A549 (cell line): Measurements from ENCODE around the gene TIE1.

Experiments
- CBX2 ChIP-seq: fragments of 200-600 bp; sonication (generic); IDR thresholded peaks from 2 replicates; pipeline ENCODE4 v1.6.1; 2016; ENCODE audit warnings: low read depth, mild to moderate bottlenecking, borderline replicate concordance
- CEBPB ChIP-seq, 2 experiments: fragments of >200 bp in 1 of 2; sonication (Bioruptor Twin) in 1 of 2; formaldehyde crosslinking in 1 of 2; IDR thresholded peaks; 2 replicates each; pipeline ENCODE4 v1.6.1; 2012 to 2016
- CHD2 ChIP-seq: fragments of 150-350 bp; IDR thresholded peaks from 2 replicates; pipeline ENCODE4 v1.6.1; 2014; ENCODE audit warnings: low read length; ENCODE audit not compliant: partially characterized antibody
- EP300 ChIP-seq, 2 experiments: fragments of >200 bp; sonication (Bioruptor Twin); formaldehyde crosslinking; IDR thresholded peaks; 2 replicates in 1 of 2; 3 replicates in 1 of 2; pipeline ENCODE4 v1.6.1; 2016 to 2017
- MAFK ChIP-seq: fragments of 450-650 bp; IDR thresholded peaks from 2 replicates; pipeline ENCODE4 v1.6.1; 2014; ENCODE audit not compliant: partially characterized antibody
- PHF8 ChIP-seq: fragments of 200-600 bp; sonication (generic); IDR thresholded peaks from 2 replicates; pipeline ENCODE4 v1.6.1; 2016; ENCODE audit warnings: low read depth, mild to moderate bottlenecking, antibody characterized with exemption, moderate library complexity, borderline replicate concordance
- POLR2A ChIP-seq: IDR thresholded peaks from 2 replicates; pipeline ENCODE4 v1.6.1; 2012; ENCODE audit warnings: mild to moderate bottlenecking, low read length
- RAD21 ChIP-seq, 2 experiments: fragments of >200 bp in 1 of 2; sonication (Bioruptor Twin) in 1 of 2; formaldehyde crosslinking in 1 of 2; IDR thresholded peaks in 1 of 2; conservative IDR thresholded peaks in 1 of 2; 2 replicates in 1 of 2; 3 replicates in 1 of 2; pipeline ENCODE4 v1.6.1; 2012 to 2018; ENCODE audit warnings: inconsistent platforms in 1 of 2
- RARB ChIP-seq: fragments of 250-450 bp; sonication (Bioruptor Pico); IDR thresholded peaks from 2 replicates; pipeline ENCODE4 v1.8.0; 2021; ENCODE audit warnings: mild to moderate bottlenecking, moderate library complexity
- RFX5 ChIP-seq: fragments of 450-650 bp; IDR thresholded peaks from 2 replicates; pipeline ENCODE4 v1.7.1; 2014; ENCODE audit warnings: antibody characterized with exemption, mild to moderate bottlenecking, moderate library complexity
- SREBF2 ChIP-seq: fragments of 450-650 bp; IDR thresholded peaks from 2 replicates; pipeline ENCODE4 v1.6.1; 2014; ENCODE audit warnings: mild to moderate bottlenecking, moderate library complexity
- TF ChIP-seq, protein P1 (sequence below): fragments of >200 bp; sonication (Bioruptor Twin); formaldehyde crosslinking; IDR thresholded peaks from 3 replicates; pipeline ENCODE4 v1.5.1; 2016

DNA sequence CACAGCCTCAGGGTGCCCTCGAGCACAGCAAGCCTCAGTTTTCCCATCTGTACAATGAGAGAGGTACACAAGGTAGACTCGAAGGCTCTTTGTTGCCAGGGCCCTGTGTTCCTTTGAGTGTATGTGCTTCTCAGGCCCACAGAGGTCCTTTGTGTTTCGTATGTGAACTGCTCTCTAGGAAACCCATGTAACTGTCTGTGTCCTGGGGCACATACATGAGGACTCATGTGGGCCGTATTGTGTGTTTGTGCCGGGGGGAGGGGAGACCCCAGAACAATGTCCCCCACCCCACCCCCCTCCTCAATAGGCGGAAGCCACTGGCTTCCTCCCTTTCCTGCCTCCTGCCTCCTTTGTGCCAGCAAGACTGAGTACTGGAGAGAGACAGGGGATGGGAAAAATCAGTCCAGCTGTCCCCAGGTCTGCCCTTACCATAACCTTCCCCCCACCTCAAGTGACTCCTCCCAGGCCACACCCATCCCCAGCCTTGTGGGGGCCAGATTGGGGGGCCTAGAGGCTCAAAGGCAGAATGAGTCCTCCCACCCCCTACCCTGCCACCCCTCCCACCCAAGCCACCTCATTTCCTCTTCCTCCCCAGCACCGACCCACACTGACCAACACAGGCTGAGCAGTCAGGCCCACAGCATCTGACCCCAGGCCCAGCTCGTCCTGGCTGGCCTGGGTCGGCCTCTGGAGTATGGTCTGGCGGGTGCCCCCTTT, at the start of gene TIE1:
- no peak for TF ChIP-seq RARB (CRISPR knock-in tag)
- no peak for TF ChIP-seq CEBPB (IDR thresholded peaks at IDR 0.05)
- TF ChIP-seq SREBF2: no peak
- no peak for TF ChIP-seq PHF8
- TF ChIP-seq MAFK: no peak
- TF ChIP-seq POLR2A: no peak
- TF ChIP-seq, protein P1, sequence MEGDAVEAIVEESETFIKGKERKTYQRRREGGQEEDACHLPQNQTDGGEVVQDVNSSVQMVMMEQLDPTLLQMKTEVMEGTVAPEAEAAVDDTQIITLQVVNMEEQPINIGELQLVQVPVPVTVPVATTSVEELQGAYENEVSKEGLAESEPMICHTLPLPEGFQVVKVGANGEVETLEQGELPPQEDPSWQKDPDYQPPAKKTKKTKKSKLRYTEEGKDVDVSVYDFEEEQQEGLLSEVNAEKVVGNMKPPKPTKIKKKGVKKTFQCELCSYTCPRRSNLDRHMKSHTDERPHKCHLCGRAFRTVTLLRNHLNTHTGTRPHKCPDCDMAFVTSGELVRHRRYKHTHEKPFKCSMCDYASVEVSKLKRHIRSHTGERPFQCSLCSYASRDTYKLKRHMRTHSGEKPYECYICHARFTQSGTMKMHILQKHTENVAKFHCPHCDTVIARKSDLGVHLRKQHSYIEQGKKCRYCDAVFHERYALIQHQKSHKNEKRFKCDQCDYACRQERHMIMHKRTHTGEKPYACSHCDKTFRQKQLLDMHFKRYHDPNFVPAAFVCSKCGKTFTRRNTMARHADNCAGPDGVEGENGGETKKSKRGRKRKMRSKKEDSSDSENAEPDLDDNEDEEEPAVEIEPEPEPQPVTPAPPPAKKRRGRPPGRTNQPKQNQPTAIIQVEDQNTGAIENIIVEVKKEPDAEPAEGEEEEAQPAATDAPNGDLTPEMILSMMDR: no peak
- TF ChIP-seq RFX5: no peak
- no peak for TF ChIP-seq CBX2
- TF ChIP-seq EP300 (IDR thresholded peaks at IDR 0.05): no peak
- no peak for TF ChIP-seq CHD2
- no peak for TF ChIP-seq RAD21 (conservative IDR thresholded peaks at IDR 0.05 in 1 of 2, IDR thresholded peaks at IDR 0.05 in 1 of 2)
